GM18507 (cell line): ENCODE results near the gene GORASP2.
A peak's percentile ranks its signal among the peaks of the same experiment; 100 is the strongest.
"Not testable (repeated sequence)": the region's sequence is repeated elsewhere in the genome, so short reads cannot be mapped to it uniquely, and the experiment has no call there.

ENCODE experiments used
- DNase-seq: peaks from one replicate; pipeline ENCODE4 v3.0.0; 2011; ENCODE audit warnings: low read depth; ENCODE audit not compliant: insufficient read length; ENCODE audit errors: extremely low spot score
- FAIRE-seq: peaks from 2 replicates; lab custom pipeline; 2011; peaks lifted over from hg19 to GRCh38; lab: Jason Lieb, UNC

GORASP2 gene

DNA sequence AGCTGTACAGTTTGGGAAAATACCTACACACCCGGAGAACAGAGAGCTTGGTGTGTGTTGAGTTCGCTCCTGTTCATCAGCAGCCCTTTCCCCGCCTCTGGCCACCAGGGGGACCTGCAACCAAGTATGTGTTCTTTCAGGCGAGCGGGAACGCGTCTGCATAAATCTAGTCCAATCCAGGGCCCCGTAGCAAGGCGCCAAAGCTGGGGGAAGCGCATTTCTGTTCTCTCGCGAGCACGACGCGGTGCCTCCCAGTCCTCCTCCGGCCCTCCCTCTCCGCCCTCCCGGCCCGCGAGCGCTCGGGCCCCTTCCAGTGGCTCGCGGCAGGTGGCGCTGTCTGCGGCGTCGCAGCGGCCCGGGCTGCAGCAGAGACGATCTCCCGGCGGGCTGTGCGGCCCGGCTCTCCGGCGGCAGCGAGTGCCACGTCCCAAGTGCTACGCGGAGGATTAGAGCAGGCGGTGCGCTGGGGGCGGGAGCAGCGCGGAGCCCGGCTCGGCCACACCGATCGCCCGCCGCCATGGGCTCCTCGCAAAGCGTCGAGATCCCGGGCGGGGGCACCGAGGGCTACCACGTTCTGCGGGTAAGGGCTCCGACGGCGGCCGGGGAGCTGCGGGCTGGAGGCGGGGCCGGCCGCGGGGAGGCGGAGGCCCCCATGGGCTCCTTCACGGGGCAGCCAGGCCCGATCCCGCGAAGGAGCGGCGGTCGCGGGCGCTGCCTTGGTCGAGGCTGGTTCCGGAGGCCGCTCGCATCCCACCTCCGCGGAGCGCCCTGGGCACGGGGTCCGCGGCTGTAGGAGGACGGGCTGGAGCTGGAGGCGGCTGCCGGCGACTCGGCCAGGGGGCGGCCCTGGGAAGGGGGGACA, at the start of gene GORASP2:
GORASP2 (plus strand) TSS at position 430 of the 862 bp plus-strand sequence; CDS start at position 518, 88 bp downstream.
- FAIRE-seq, result peak; percentile 97

DNA sequence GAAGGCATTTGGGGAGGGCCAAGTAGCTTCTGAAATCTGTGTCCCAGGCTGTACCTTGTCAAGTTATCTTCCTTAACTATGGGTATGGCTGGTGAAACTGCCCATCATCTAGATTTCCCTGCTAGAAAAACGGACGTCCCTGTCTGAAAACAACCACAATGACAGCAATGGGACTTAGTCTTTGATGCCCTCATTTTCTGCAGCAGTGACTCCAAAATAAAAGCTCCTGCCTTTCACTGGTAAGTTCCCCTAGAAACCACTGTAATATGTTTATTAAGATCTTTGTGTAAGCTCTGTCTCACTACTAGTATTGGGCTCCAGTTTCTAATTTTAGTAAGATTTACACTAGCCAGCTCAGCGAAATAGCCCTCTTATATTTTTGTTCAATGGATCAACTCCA, 47.2 kb upstream of the GORASP2 start:
- DNase-seq (no peak), FAIRE-seq (no peak)

More for the DNA sequence above, at the start of gene GORASP2:
- DNase-seq, result peak; percentile 91

DNA sequence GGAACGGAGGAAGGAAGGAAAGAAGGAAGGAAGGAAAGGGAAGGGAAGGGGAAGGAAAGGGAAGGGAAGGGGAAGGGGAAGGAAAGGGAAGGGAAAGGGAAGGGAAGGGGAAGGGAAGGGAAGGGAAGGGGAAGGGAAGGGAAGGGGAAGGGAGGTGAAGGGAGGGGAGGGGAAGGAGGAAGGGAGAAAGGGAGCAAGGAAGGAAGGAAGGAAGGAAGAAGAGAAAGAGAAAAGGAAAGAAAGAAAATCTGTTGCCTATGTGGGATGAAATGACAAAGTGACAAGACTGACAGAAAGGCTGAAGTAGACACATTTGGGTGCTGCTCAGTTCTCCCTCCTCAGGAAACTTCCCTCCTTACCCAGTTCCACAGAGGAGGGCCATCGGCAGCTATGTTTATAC, 46.3 kb upstream of the GORASP2 start:
- no peak for FAIRE-seq
- no peak for DNase-seq

DNA sequence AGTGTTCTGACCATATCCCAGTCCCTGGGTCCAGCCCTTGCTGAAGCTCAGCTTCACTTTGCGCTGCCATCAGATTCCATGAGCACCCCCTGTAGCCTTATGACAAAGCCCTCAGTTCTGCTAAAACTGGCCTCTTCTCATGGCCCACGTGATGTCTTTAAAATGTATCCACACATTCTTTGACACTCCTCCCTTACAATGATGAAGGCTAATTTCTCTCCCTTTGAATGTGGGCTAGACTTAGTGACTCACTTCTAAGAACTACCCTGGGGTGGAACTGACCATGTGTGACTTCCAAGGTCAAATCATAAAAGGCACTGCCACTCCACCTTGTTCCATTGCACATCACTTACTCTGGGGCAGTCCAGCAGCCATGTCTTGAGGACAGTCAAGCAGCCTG, 45.4 kb upstream of the GORASP2 start:
- DNase-seq, result no peak
- no peak for FAIRE-seq

DNA sequence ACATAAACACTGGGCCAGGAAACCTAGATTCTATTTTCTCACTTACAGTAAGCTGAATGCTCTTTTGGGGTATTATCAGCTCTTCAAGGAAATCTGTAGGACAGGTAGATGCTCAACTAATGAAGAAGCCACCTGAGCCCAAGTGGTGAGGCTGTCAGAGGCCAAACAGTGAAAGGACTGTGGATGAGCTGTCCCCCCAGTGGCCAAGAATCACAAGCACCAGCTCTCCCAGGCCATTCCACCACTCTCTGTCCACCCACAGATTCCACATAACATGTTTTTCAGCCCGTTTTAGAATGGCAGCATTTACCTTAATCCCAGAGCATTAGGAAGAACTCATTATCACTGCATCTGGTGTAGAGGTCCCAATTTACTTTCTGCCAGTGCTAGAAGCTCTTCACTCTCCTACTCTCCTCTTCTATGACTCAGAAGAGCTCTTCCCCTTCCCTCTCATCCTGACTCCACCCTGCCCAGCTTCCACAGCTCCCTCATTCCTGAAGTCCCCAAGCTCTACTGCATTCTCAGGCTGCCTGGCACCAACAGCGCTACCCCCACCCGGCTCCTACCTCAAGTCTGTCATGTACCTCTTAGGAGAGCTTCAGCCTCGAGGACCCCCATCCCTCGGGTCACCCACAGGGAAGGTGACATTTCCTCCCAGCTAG, 43.8 kb upstream of the GORASP2 start:
- DNase-seq, result no peak
- no peak for FAIRE-seq

DNA sequence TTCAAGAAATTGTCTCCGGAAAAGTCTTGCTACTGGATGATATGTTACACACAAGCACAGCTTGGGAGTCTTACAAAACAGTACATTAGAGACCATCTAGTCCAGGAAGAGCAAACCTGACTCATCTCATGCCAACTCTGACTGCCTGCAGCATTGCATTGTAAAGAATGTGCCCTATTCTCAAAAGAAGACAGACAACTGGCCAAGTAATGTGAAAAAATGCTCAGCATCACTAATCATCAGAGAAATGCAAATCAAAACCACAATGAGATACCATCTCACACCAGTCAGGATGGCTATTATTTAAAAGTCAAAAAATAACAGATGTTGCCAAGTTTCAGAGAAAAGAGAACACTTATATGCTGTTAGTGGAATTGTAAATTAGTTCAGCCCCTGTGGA, 42.7 kb upstream of the GORASP2 start:
- no peak for FAIRE-seq
- DNase-seq, result no peak

DNA sequence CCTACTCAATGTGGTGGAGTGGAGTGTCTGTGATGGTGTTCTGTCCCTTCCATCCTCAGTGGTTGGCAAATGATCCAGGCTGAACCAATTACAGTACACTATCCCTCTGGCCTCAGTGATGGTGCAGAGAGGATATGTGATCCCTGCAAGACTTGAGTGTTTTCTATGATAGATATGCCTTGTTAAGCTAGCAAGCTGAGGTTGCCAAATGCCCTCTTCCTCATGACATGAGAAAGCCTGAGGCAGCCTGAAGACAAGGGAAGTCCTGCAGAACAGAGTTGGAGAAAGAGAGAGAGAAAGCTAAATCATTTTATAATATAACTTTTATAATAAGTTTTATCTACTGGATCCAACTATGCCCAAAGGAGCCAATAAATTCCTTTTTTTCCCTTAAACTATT, 41.6 kb upstream of the GORASP2 start:
- DNase-seq (no peak), FAIRE-seq (no peak)

DNA sequence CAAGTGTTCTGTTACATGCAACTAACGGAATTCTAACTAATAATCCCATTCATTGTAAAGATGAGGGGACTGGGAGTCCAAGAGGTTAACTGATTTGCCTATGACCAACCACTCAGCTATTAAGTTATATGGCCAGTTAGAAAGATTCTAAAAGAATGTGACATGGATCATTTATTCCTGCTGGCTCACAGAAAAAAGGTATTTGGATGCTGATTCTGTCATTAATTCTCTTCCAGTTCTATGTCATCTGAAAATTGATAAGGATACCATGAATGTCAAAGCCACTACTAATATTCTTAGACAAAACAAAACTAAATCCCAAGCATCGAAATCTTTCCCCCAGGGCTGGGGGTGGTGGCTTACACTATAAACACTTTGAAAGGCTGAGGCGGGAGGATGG, 41.2 kb upstream of the GORASP2 start:
- FAIRE-seq (no peak), DNase-seq (no peak)

DNA sequence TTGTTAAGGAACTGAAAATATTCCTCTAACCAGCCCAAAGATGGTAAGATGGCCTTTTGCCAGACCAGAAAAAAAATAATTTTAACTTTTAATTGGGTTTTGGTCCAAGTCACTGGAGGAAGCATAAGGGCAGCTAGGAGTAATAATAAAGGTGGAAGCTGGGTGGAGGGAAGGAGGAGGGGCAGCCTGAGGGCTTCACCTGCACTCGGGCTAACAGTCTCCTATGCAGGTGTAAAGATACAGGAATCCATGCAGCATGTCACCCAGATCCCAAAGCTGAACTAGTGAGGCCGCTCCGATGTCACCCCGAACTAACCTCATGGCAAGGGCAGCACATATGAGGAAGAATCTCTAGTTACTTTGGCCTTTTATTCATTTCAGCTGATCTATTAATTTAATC, 37.2 kb upstream of the GORASP2 start:
- FAIRE-seq, result no peak

DNA sequence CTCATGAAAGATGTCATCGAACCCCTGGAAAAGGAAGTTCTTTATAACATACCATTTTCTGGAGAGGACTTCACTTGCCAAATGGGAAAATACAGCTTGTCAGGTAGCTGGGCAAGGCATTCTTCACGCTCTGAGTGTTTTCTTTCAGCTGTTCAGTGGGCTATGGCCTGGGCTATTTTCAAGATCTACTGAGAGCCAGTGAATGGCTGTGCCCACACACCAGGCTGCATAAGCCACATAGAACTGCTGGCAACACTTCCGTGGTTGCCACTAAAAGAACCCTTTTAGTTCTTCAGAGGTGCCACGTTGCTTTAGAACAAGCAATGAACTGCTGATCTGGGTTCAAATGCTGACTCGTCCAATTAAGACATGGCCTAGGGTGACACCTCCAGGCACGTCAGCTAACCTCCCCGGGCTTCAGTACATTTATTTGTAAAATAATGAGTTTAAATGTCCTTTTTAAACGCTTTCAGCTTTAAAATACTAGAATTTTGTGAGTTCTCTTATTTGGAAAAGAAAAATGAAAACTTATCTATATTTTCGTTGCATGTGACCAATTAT, 36.6 kb upstream of the GORASP2 start:
- no peak for FAIRE-seq

More for the DNA sequence above, 37.2 kb upstream of the GORASP2 start:
- DNase-seq, result no peak

DNA sequence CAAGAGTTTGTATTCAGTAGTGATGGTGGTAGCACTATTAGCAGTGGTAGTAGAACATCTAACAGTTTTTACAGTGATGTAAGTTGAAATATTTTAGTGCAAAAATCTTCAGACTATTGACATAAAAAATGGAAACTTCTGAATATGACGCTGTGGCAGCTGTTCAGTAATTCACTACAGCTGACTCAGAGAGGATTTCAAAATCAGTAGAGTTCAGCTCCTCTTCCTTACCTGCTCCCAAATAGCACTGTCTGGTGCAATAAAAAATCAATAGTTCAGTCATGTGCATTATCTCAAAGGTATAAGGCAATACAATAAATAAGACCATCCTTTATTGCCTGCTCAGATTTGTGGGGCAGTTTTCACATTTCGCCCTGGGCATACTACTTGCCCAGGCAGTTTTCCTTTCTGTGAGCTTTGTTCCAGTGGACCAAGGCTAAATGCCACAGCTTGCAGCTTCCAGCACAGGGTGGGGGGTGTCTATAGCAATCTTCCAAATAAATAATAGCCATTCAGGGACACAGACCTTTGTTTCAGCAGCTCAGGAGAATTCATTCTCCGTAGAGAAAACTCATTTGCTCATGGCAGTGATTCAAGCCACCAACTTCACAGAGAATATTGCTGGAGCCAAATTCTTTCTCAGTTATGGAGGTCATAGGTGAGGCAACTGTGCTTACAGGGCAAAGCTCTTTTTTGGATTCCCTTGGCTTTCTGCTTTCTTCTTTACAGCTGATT, 33.9 kb upstream of the GORASP2 start:
- DNase-seq (no peak), FAIRE-seq (no peak)

More for the DNA sequence above, 36.6 kb upstream of the GORASP2 start:
- no peak for DNase-seq

DNA sequence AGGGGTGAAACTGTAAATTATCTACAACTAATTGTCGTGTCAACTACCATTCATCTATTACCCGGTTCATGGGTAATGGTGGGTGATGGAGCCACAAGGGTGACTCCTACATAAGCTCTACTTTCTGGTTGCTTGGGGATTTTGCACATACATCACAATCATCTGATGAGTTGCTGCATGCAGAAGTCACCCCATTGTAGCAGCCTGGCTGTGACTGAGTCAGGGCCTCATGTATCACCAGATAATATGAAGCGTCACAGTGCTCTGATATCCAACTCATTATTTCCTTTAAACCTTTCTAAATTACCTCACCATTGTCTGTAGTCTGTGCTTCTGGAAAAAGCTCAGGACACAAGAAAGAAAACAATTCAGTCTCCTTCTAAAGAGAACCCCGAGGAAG, 32.4 kb upstream of the GORASP2 start:
- DNase-seq (no peak), FAIRE-seq (no peak)

DNA sequence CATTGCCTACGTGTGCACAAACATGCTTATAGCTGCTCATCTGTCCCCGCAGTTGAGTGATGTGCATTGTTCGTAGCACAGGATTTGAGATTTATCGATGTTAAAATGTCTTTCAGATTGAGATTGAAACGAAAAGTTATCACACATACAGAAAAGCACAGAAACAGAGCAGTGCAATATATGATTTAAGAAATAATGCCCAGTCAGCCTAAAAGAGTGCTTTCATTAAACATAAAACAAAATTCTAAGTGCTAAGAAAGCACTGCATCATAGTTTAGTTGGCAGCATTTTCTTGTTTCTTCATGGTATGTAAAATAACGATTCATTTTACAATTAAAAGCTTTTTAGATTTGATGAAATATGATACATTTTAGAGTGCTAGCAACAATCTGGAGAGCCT, 31.9 kb upstream of the GORASP2 start:
- FAIRE-seq, result no peak

DNA sequence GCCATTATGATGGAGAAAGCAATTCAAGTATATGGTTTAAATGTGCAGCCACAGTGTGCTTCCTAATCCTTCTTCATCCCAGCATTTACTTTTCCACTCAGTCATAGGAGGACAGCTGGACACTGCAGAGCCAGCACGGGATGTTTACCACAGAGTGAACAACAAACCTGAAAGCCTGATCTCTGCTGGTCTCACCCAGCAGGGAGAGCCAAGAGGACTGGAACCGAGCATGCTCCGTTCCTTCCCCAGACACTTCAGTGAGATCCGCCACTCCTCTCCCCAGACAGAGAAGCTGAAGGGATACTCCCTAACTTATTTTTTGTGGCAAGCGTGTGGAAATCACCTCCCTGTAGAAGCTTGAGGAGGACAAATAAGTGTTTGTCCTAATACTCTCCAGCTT, 23.2 kb upstream of the GORASP2 start:
- DNase-seq, result no peak
- FAIRE-seq, result no peak

More for the DNA sequence above, 31.9 kb upstream of the GORASP2 start:
- no peak for DNase-seq

DNA sequence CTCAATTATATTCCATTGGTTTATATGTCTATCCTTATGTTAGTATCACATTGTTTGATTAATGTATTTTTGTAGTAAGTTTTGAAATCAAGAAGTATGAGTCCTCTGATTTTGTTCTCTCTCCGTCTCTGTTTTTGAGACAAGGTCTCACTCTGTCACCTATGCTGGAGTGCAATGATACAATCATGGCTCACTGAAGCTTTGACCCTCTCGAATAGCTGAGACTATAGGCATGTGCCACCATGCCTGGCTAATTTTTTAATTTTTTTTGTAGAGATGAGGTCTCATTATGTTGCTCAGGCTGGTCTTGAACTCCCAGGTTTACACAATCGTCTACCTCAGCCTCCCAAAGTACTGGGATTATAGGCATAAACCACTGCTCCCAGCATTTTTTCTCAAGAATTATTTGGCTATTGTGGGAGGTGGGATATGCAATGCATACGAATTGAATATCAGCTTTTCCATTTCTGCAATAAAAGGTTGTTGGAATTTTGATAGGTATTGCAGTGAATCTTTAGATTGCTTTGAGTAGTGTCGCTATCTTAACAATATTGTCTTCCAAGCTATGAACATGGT, 17.7 kb upstream of the GORASP2 start:
- FAIRE-seq, result no peak

DNA sequence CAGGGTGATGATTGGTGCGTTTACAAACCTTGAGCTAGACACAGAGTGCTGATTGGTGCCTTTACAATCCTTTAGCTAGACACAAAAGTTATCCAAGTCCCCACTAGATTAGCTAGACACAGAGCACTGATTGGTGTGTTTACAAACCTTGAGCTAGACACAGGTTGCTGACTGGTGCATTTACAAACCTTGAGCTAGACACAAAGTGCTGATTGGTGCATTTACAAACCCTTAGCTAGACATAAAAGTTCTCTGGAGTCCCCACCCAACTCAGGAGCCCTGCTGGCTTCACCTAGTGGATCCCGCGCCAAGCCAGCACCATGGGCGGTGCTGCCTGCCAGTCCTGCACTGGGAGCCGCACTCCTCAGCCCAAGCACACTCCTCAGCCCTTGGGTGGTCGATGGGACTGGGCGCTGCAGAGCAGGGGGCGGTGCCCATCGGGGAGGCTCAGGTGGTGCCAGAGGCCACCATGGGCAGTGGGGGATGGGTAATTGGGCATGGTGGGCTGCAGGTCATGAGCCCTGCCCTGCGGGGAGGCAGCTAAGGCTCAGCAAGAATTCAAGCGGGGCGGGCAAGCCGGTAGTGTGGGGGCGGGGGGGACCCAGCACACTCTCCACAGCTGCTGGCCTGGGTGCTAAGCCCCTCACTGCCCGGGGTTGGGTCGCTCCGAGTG, 13.9 kb upstream of the GORASP2 start:
- DNase-seq, FAIRE-seq: not testable (repeated sequence)

More for the DNA sequence above, 17.7 kb upstream of the GORASP2 start:
- no peak for DNase-seq

DNA sequence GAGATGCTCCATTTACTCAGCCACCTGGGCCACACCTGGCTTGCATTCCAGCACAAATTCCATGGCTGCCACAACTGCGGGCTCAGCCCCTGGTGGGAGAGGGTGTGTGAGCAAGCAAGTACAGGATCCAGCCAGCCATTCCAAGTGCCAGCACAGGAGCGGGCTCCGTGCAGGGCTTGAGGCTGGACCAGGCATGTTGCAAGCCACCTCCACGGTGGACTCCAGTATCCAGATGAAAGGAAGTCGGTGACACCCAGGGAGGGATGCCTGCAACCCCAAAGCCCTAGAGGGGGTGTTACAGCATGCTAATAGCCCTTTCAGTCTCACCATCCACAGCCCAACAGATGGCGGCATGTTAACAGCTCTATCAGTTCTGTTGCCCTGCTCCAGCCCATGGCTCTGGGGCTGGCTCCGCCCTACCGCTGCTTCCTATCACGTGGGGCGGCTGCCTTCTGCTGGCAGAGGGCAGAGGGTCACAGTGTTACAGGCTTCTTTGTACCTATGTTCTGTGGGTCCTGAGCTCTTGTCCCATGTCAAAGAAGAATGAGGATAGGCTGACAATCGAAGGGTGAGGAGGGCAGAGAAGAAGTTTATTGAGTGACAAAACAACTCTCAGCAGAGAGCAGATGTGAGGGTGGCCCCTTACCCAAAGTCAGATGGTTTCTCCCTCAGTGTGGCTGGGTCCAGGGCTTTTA, 11.7 kb upstream of the GORASP2 start:
- DNase-seq (no peak), FAIRE-seq (no peak)

DNA sequence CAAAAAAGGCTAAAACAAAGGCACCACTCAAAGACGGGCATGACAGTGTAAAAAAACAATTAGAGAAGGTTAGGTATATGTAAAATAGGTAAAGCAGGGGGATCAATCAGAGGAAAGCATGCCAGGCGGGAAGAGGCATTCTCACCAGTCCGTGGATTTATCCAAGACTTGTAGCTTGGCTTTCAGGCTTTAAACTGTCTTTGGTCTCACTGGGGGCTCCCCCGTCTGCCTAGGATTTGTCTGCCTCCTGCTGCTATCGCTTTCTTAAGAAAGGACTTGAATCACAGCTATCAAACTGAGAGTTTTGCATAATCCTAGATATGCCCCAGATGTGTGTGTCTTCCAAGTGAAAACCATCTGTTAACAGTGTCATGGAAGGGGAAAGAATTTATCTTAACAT, 11.1 kb upstream of the GORASP2 start:
- no peak for FAIRE-seq
- DNase-seq, result no peak
